Measurements from ENCODE around the gene CSNK1G2. TPM values are rescaled to one million over a fixed set of nuclear protein-coding genes. Genes with fewer than 3 reads are reported as not detected.

The CSNK1G2 gene
- 70.1 and 102 TPM in 2 replicates for total RNA-seq

DNA sequence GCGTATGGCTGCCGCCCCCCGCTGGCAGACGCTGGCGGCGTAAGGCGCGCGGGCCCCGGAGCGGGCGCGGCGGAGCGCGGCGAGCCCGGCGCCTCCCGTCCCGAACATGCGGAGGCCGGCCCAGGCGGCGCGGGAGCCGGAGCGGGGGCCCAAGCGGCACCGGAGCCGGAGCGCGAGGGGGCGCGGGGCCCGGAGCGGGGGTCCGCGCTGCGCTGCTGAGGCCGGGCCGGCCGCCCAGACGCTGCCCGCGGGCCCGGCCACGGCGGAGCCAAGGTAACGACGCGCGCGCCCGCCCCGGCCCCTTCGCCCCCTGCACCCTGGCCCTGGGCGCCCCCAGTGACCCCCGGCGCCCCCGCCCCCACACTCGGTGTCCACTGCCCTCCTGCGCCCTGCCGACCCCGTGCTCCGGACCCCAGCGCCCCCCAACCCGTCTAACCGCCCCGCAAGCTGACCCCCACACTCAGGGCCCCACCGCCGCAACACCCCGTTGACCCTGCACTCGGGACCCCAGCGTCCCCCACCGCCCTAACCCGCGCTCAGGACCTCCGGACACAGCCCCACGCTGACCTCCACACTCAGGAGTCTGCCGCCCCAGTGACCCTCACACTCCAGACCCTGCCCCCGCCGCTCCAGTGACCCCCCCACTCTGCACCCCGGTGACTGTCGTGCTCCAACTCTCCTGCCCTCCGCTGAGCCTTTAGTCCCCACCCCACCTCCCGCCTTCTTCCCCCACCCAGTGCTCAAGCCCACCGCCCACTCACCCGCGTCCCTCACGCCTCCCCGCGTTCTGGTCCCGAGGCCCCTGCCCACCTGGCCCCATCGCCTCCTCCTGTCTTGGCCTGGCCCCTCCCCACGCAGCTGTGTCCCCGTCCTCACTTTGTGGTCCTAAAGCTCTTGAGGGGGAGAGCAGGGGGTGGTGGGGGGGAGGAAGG lies at the start of gene CSNK1G2:
TSS of gene CSNK1G2 (plus strand) at position 27 of the 932 bp plus-strand sequence. CDS start 28,601 bp downstream, outside the sequence.

DNA sequence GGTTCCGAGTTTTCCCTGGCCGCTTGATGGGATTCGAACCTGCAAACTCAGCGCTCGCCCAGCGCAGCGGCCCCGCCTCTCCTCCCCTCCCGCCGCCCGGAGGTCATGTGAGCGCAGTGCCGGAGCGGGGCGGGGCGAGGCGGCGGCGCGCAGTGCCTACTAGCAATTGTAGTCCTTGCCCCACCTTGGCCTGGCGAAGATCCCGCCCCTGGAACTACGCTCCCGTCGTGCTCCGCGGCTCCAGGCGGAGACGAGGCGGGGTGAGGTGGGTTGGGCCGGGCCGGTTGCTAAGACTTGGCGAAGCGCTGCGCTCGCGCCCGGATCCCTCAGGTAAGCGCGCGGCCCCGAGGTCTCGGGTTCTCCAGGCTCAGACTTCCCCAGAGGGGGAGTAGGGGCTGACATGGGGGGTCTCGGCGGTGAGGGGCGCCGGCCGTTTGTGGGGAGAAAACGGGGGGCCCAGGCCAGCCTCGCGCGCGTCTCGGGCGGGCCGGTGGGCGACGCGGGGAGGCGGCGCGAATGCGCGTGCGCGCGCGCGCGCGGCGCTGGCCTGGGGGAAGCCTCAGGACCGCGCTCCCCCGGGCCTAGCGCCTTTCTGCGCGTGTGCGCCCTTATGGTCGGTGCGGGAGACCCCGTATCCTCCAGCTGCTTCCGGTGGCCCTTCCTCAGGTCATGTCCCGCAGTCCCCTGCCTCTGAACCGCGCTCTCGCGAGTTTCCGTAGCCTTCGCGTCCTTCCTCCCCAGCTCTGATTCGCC lies 35.7 kb upstream of the CSNK1G2 start, which contains the start of the genes ADAT3 and SCAMP4:
TSS of gene ADAT3 (plus strand) at position 290 of the 753 bp plus-strand sequence. CDS start 6,649 bp downstream, outside the sequence.
TSS of gene SCAMP4 (plus strand) at position 290 of the 753 bp plus-strand sequence. CDS start 9,621 bp downstream, outside the sequence.

DNA sequence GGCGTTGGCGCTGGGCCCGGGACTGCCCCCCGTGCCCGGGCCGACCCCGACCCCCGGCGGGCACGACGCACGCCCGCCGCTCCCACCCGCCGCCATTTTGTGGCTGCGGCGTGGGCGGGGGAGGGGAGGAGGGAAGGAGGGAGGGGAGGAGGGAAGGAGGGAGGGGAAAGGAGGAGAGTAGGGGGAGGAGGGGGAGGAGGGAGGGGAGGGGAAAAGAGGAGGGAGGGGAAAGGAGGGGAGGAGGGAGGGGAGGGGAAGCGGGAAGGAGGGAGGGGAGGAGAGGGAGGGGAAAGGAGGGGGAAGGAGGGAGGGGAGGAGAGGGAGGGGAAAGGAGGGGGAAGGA lies 74.6 kb downstream of the CSNK1G2 start, which contains the start of gene BTBD2:
TSS of gene BTBD2 (minus strand) at position 107 of the 343 bp plus-strand sequence. CDS start at position 96, 11 bp downstream.

Other genes with a start within 250 kb of the CSNK1G2 start
- not detected in 2 replicates for gene ONECUT3, start 187.7 kb upstream of the CSNK1G2 start, total RNA-seq
- gene ATP8B3, start 128.9 kb upstream of the CSNK1G2 start, total RNA-seq: 0.65 and 1.3 TPM in 2 replicates
- gene REXO1, start 92.7 kb upstream of the CSNK1G2 start, total RNA-seq: 6.8 and 14.7 TPM in 2 replicates
- 3.7 and 5.8 TPM in 2 replicates for gene KLF16, start 77.6 kb upstream of the CSNK1G2 start, total RNA-seq
- gene ABHD17A, start 55.7 kb upstream of the CSNK1G2 start, total RNA-seq: 91.8 and 111 TPM in 2 replicates
- 1.6 and 4.0 TPM in 2 replicates for gene ADAT3, start 35.8 kb upstream of the CSNK1G2 start, total RNA-seq
- gene SCAMP4, start 35.8 kb upstream of the CSNK1G2 start, total RNA-seq: 17.6 and 48.2 TPM in 2 replicates
- gene BTBD2, start 74.5 kb downstream of the CSNK1G2 start, total RNA-seq: 30.8 and 82.8 TPM in 2 replicates
- 74.1 and 114 TPM in 2 replicates for gene MKNK2, start 110.1 kb downstream of the CSNK1G2 start, total RNA-seq
- 17.2 and 35.2 TPM in 2 replicates for gene MOB3A, start 155.2 kb downstream of the CSNK1G2 start, total RNA-seq
- 0.76 and 0.81 TPM in 2 replicates for gene IZUMO4, start 155.7 kb downstream of the CSNK1G2 start, total RNA-seq
- gene AP3D1, start 210.4 kb downstream of the CSNK1G2 start, total RNA-seq: 71.7 and 146 TPM in 2 replicates
- gene DOT1L, start 222.8 kb downstream of the CSNK1G2 start, total RNA-seq: 4.2 and 7.4 TPM in 2 replicates